GM19043 (cell line): ENCODE data around the gene TNFSF4.
"Not testable (repeated sequence)": the region's sequence is repeated elsewhere in the genome, so short reads cannot be mapped to it uniquely, and the experiment has no call there.

ENCODE experiments used
- ATAC-seq: cut with Tn5 transposase; IDR thresholded peaks from one replicate; pipeline ENCODE4 v1.9.1; 2021; ENCODE audit warnings: low read depth; ENCODE audit not compliant: unreplicated experiment

Gene TNFSF4

GRCh38 chr1:173206816-173207568, at the start of gene TNFSF4:
Gene TNFSF4, minus strand, starts transcription at chr1:173207331. Its CDS starts 155 bp downstream, at chr1:173207176.
- no peak for ATAC-seq

GRCh38 chr1:173255214-173255813, 48.2 kb upstream of the TNFSF4 start:
- no peak for ATAC-seq

GRCh38 chr1:173253046-173253445, 45.9 kb upstream of the TNFSF4 start:
- ATAC-seq: no peak

- no peak for ATAC-seq
Measured at GRCh38 chr1:173249349-173249748, 42.2 kb upstream of the TNFSF4 start.

- no peak for ATAC-seq
Measured at GRCh38 chr1:173248247-173248940, 41.3 kb upstream of the TNFSF4 start.

GRCh38 chr1:173245892-173246291, 38.8 kb upstream of the TNFSF4 start:
- ATAC-seq: no peak

GRCh38 chr1:173243300-173243699, 36.2 kb upstream of the TNFSF4 start:
- ATAC-seq: no peak

- ATAC-seq: no peak
Measured at GRCh38 chr1:173241528-173242347, 34.6 kb upstream of the TNFSF4 start.

- no peak for ATAC-seq
Measured at GRCh38 chr1:173240609-173241008, 33.5 kb upstream of the TNFSF4 start.

- ATAC-seq: no peak
Measured at GRCh38 chr1:173239058-173239457, 31.9 kb upstream of the TNFSF4 start.

GRCh38 chr1:173234899-173235298, 27.8 kb upstream of the TNFSF4 start:
- ATAC-seq: no peak

GRCh38 chr1:173234434-173234833, 27.3 kb upstream of the TNFSF4 start:
- ATAC-seq: not testable (repeated sequence)

GRCh38 chr1:173229031-173229430, 21.9 kb upstream of the TNFSF4 start:
- not testable (repeated sequence) for ATAC-seq

GRCh38 chr1:173224949-173225348, 17.8 kb upstream of the TNFSF4 start:
- ATAC-seq: no peak

- no peak for ATAC-seq
Measured at GRCh38 chr1:173224280-173224892, 17.3 kb upstream of the TNFSF4 start.

GRCh38 chr1:173223031-173223380, 15.9 kb upstream of the TNFSF4 start:
- no peak for ATAC-seq

GRCh38 chr1:173222149-173223030, 15.3 kb upstream of the TNFSF4 start:
- ATAC-seq: no peak

GRCh38 chr1:173220157-173220556, 13.0 kb upstream of the TNFSF4 start:
- no peak for ATAC-seq

- no peak for ATAC-seq
Measured at GRCh38 chr1:173213665-173214064, 6.5 kb upstream of the TNFSF4 start.
